Transverse colon (tissue), 4 donors: Measurements from ENCODE around the gene PLXND1. TPM values are rescaled to one million over a fixed set of nuclear protein-coding genes. Genes with fewer than 3 reads are reported as not detected.

Experiments used
- DNase-seq: peaks from one replicate; pipeline ENCODE4 v3.0.0-alpha.2; 2019
- H3K27ac ChIP-seq, 4 donors: fragments of 200-600 bp; sonication (generic); 2 replicates each; pipeline ENCODE4 v1.5.1; 2016 to 2018; ENCODE audit warnings: inconsistent platforms in 4 of 4
- H3K27me3 ChIP-seq: fragments of 200-600 bp; sonication (generic); 2 replicates; pipeline ENCODE4 v1.5.1; 2017; ENCODE audit warnings: inconsistent platforms
- H3K36me3 ChIP-seq, 4 donors: fragments of 200-600 bp; sonication (generic); 2 replicates each; pipeline ENCODE4 v1.5.1; 2017 to 2019; ENCODE audit warnings: inconsistent platforms in 4 of 4
- H3K4me1 ChIP-seq, 4 donors: fragments of 200-600 bp; sonication (generic); 2 replicates each; pipeline ENCODE4 v1.5.1; 2017 to 2020; ENCODE audit warnings: inconsistent platforms in 4 of 4
- H3K4me3 ChIP-seq, 4 donors: fragments of 200-600 bp; sonication (generic); 1 replicate in 1 of 4; 2 replicates in 3 of 4; pipeline versions ENCODE4 v1.5.1 to v1.6.1; 2017 to 2019; ENCODE audit warnings: inconsistent platforms in 4 of 4
- H3K9me3 ChIP-seq, 2 donors: fragments of 200-600 bp; sonication (generic); 2 replicates each; pipeline ENCODE4 v1.5.1; 2017 to 2019; ENCODE audit warnings: inconsistent platforms in 2 of 2
- EP300 ChIP-seq: sonication (generic); formaldehyde crosslinking; IDR thresholded peaks from one replicate; pipeline ENCODE4 v1.6.1; 2017; ENCODE audit warnings: antibody characterized with exemption, low read depth
- POLR2A ChIP-seq: fragments of 450-650 bp; IDR thresholded peaks from one replicate; pipeline ENCODE4 v1.6.1; 2016; ENCODE audit warnings: antibody characterized with exemption, mild to moderate bottlenecking, moderate library complexity
- POLR2AphosphoS5 ChIP-seq, 3 donors: sonication (generic); formaldehyde crosslinking; IDR thresholded peaks; one replicate each; pipeline ENCODE4 v1.6.1; 2016; ENCODE audit warnings: antibody characterized with exemption in 3 of 3
- WGBS, 2 donors: methylation state at CpG; one replicate each; pipeline ENCODE4 v1.1.5; 2018; ENCODE audit warnings: low coverage in 1 of 2; 5-methylcytosine and 5-hydroxymethylcytosine counted together
- in situ Hi-C, 4 donors: fragments of 200-750 bp; cut with MboI; loops; one replicate each; pipeline versions ENCODE4 v1.15.0 to v1.15.1; 2017; ENCODE audit warnings: low sequenced_read_pairs in 3 of 4, low pct_ligation_motif_present in 1 of 4, low pct_unique_long_range_greater_than_20kb in 1 of 4
- intact Hi-C: fragments of 100-400 bp; cut with DNase I; formaldehyde crosslinking; loops from one replicate; pipeline ENCODE4 v1.15.1; 2023; ENCODE audit warnings: low total_unique reads
- total RNA-seq, 4 donors: library from RNA; depleted of rRNA; stranded (reverse); fragments of >200 nt; gene quantifications; one replicate each; pipeline ENCODE4 v1.1.0, GENCODE V29; 2016
- TF ChIP-seq, protein P1 (sequence below), 5 experiments: fragments of 200-600 bp in 3 of 5; fragments of 450-650 bp in 2 of 5; sonication (generic) in 3 of 5; IDR thresholded peaks; 1 replicate in 2 of 5; 2 replicates in 3 of 5; pipeline ENCODE4 v1.5.1; 2016 to 2017; ENCODE audit warnings: antibody characterized with exemption in 5 of 5, inconsistent platforms in 3 of 5, mild to moderate bottlenecking in 2 of 5, moderate library complexity in 1 of 5

Gene PLXND1, protein sequence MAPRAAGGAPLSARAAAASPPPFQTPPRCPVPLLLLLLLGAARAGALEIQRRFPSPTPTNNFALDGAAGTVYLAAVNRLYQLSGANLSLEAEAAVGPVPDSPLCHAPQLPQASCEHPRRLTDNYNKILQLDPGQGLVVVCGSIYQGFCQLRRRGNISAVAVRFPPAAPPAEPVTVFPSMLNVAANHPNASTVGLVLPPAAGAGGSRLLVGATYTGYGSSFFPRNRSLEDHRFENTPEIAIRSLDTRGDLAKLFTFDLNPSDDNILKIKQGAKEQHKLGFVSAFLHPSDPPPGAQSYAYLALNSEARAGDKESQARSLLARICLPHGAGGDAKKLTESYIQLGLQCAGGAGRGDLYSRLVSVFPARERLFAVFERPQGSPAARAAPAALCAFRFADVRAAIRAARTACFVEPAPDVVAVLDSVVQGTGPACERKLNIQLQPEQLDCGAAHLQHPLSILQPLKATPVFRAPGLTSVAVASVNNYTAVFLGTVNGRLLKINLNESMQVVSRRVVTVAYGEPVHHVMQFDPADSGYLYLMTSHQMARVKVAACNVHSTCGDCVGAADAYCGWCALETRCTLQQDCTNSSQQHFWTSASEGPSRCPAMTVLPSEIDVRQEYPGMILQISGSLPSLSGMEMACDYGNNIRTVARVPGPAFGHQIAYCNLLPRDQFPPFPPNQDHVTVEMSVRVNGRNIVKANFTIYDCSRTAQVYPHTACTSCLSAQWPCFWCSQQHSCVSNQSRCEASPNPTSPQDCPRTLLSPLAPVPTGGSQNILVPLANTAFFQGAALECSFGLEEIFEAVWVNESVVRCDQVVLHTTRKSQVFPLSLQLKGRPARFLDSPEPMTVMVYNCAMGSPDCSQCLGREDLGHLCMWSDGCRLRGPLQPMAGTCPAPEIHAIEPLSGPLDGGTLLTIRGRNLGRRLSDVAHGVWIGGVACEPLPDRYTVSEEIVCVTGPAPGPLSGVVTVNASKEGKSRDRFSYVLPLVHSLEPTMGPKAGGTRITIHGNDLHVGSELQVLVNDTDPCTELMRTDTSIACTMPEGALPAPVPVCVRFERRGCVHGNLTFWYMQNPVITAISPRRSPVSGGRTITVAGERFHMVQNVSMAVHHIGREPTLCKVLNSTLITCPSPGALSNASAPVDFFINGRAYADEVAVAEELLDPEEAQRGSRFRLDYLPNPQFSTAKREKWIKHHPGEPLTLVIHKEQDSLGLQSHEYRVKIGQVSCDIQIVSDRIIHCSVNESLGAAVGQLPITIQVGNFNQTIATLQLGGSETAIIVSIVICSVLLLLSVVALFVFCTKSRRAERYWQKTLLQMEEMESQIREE (N-terminal part only)
- 10 to 100 TPM; 26.4 to 71.8 (median 35.8) TPM for total RNA-seq

DNA sequence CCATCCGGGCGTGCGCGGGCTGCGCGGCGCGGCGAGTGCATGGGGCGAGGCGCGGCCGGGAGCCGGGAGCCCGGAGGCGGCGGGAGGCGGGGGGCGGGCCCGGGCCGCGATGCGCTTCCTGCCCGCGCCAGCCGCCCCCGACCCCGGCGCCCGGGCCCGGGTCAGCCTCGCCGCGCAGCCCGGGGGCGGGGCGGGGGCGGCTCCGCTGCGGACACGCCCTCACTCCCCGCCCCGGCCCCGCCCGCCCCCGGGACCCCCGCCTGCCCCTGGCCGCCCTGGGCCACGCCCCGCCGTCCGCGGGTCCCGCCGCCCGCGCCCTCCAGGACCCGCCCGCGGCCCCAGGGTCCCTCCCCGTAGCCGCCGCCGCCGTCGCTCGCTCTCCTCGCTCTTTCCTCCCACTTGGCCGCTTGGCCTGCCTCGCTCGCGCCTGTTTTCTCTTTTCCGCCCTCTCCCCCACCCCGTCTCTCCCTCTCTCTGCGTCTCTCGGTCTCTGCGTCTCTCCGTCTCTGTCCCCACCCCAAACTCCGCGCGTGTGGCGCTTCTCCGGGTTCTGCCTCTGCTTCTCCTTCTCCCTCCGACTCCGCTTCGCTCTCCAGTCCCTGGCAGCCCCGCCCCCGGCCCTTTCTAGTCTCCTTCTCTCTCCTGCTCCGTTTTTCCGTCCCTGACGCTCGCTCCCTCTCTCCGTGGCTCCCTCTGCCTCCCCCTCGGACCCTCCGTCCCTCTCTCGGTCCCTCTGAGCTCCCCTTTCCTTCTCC, at the start of gene PLXND1:
Gene PLXND1 (minus strand): TSS at position 41 of the 755 bp plus-strand sequence. CDS start 37 bp downstream, at position 4.
- Histone ChIP-seq H3K27ac (peak within 1 kb of the TSS; percentile 85 to 87 (median 86)), H3K4me3 (peak within 1 kb of the TSS; percentile 41 to 64 (median 50)), H3K4me1 (peaks cover 0 to 49% (median 30%) of the 10 kb centered on the region in 4 donors), H3K27me3 (peaks cover 24% of the 10 kb centered on the region), H3K36me3 (no peaks in the 10 kb centered on the region), H3K9me3 (no peaks in the 10 kb centered on the region)
- TF ChIP-seq POLR2A (peak; percentile 62), EP300 (no peak), POLR2AphosphoS5 (IDR thresholded peaks at IDR 0.05) (peak; percentile 21 to 69 (median 39))
- TF ChIP-seq, protein P1, sequence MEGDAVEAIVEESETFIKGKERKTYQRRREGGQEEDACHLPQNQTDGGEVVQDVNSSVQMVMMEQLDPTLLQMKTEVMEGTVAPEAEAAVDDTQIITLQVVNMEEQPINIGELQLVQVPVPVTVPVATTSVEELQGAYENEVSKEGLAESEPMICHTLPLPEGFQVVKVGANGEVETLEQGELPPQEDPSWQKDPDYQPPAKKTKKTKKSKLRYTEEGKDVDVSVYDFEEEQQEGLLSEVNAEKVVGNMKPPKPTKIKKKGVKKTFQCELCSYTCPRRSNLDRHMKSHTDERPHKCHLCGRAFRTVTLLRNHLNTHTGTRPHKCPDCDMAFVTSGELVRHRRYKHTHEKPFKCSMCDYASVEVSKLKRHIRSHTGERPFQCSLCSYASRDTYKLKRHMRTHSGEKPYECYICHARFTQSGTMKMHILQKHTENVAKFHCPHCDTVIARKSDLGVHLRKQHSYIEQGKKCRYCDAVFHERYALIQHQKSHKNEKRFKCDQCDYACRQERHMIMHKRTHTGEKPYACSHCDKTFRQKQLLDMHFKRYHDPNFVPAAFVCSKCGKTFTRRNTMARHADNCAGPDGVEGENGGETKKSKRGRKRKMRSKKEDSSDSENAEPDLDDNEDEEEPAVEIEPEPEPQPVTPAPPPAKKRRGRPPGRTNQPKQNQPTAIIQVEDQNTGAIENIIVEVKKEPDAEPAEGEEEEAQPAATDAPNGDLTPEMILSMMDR (IDR thresholded peaks at IDR 0.05), result no peak
- intact Hi-C loops, result loop anchor here (10.0 kb wide), 1 partner anchor 112 kb away; no protein-coding TSS in a partner anchor
- peak; percentile 59 for DNase-seq
- in situ Hi-C loops, result no loop called here
- 2 to 3% methylated on average over 19 to 51 of the region's 96 CpGs for WGBS, 2 donors

DNA sequence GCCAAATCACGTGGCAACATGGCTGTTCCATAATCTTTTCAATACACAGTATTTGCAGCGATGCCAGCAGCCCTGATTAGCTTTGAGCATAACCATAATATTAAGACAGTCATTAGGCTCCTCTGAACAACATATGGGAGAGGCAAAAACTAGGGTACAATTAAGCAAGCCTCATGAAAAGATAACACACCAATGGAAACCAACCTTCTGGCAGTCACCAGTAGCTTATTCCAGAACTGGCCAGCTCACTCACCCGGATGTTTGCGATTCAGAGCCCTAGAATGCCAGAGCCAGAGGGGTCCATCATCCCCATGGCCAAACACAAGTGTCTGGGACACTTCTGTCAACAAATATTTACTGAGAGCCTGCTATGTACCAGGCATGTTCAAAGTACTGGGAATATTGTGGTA, 48.8 kb upstream of the PLXND1 start:
- Histone ChIP-seq H3K4me3 (no peak overlapping the region), H3K27ac (no peak overlapping the region), H3K9me3 (no peaks in the 10 kb centered on the region), H3K4me1 (peaks cover 0 to 31% (median 15%) of the 10 kb centered on the region in 4 donors), H3K27me3 (no peaks in the 10 kb centered on the region), H3K36me3 (peaks cover 0 to 7% (median 0%) of the 10 kb centered on the region in 4 donors)
- in situ Hi-C loops (loop anchor here (10.0 kb wide), 3 partner anchors 160 to 280 kb away; no protein-coding TSS in a partner anchor), intact Hi-C loops (loop anchor here (10.0 kb wide), 1 partner anchor 270 kb away; no protein-coding TSS in a partner anchor)
- TF ChIP-seq, protein P1 (IDR thresholded peaks at IDR 0.05), result no peak
- no peak for TF ChIP-seq POLR2A
- TF ChIP-seq EP300, result no peak
- WGBS, 2 donors, result 93 to 100% methylated on average over 1 to 4 of the region's 4 CpGs
- DNase-seq, result no peak

DNA sequence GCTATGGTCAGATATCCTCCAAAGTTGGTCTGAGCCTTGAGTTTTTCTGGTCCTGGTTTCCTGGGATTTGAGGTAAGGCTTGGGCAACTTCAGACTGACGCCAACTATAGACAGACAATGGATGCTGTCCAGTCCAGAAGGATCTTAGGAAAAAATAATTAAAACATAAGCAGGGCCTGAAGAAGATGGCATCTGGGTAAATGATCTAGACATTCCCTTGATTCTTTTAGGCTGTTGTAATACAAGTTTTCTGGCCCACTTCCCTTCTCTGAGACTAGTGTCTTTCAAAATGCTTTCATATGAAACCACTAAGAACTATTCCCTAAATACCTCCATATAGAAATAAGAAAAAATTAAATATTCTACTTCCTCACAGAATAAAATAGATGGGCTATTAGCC, 47.7 kb upstream of the PLXND1 start:
- in situ Hi-C loops, result loop anchor here (10.0 kb wide), 3 partner anchors 161 to 281 kb away; no protein-coding TSS in a partner anchor
- TF ChIP-seq, protein P1 (IDR thresholded peaks at IDR 0.05), result no peak
- no peak for TF ChIP-seq POLR2A
- no peak for TF ChIP-seq POLR2AphosphoS5 (IDR thresholded peaks at IDR 0.05)
- Histone ChIP-seq H3K27me3 (no peaks in the 10 kb centered on the region), H3K27ac (no peak overlapping the region), H3K36me3 (peaks cover 0 to 7% (median 0%) of the 10 kb centered on the region in 4 donors), H3K4me1 (peaks cover 0 to 31% (median 15%) of the 10 kb centered on the region in 4 donors), H3K4me3 (no peak overlapping the region), H3K9me3 (no peaks in the 10 kb centered on the region)
- 88% methylated on average over 1 of the region's 1 CpG for WGBS, 2 donors
- no peak for DNase-seq
- intact Hi-C loops, result loop anchor here (5.0 to 10.0 kb wide), 2 partner anchors 173 to 271 kb away; no protein-coding TSS in a partner anchor
